Gastroesophageal sphincter (tissue), 4 donors: ENCODE measurements around the gene LONRF2. TPM values are rescaled to one million over a fixed set of nuclear protein-coding genes. Genes with fewer than 3 reads are reported as not detected.

Experiments used
- ATAC-seq: fragments of 150-250 bp; one replicate; pipeline ENCODE4 v1.9.1; 2016; ENCODE audit warnings: mild to moderate bottlenecking, moderate library complexity
- H3K27ac ChIP-seq, 4 donors: fragments of 200-600 bp; sonication (generic) in 3 of 4; 1 replicate in 3 of 4; 2 replicates in 1 of 4; pipeline ENCODE4 v1.5.1; 2016 to 2019
- H3K27me3 ChIP-seq: fragments of 200-600 bp; sonication (generic); one replicate; pipeline ENCODE4 v1.5.1; 2019
- H3K36me3 ChIP-seq, 2 donors: fragments of 200-600 bp; sonication (generic); one replicate each; pipeline ENCODE4 v1.5.1; 2019; ENCODE audit warnings: control low read depth in 1 of 2
- H3K4me1 ChIP-seq, 3 donors: fragments of 200-600 bp; sonication (generic); 1 replicate in 2 of 3; 2 replicates in 1 of 3; pipeline ENCODE4 v1.5.1; 2016 to 2019; ENCODE audit warnings: control low read depth in 2 of 3
- H3K4me3 ChIP-seq, 2 donors: fragments of 200-600 bp; sonication (generic); one replicate each; pipeline ENCODE4 v1.5.1; 2019; ENCODE audit warnings: mild to moderate bottlenecking in 1 of 2, moderate library complexity in 1 of 2
- H3K9me3 ChIP-seq, 3 donors: fragments of 200-600 bp; sonication (generic); one replicate each; pipeline ENCODE4 v1.5.1; 2017 to 2019; ENCODE audit warnings: control low read depth in 2 of 3
- CTCF ChIP-seq, 4 experiments: fragments of 200-600 bp in 2 of 4; fragments of 450-650 bp in 2 of 4; sonication (generic) in 1 of 4; IDR thresholded peaks; one replicate each; pipeline ENCODE4 v1.5.1; 2017 to 2019; ENCODE audit warnings: antibody characterized with exemption in 4 of 4, mild to moderate bottlenecking in 2 of 4, moderate library complexity in 2 of 4
- EP300 ChIP-seq: sonication (generic); formaldehyde crosslinking; IDR thresholded peaks from one replicate; pipeline ENCODE4 v1.6.1; 2017; ENCODE audit warnings: antibody characterized with exemption, mild to moderate bottlenecking
- POLR2A ChIP-seq, 2 donors: fragments of 450-650 bp; IDR thresholded peaks; one replicate each; pipeline ENCODE4 v1.6.1; 2017; ENCODE audit warnings: antibody characterized with exemption in 2 of 2, mild to moderate bottlenecking in 2 of 2, moderate library complexity in 1 of 2
- POLR2AphosphoS5 ChIP-seq: sonication (generic); formaldehyde crosslinking; IDR thresholded peaks from one replicate; pipeline ENCODE4 v1.6.1; 2017; ENCODE audit warnings: antibody characterized with exemption
- WGBS, 2 donors: methylation state at CpG; one replicate each; pipeline ENCODE4 v1.1.5; 2018; ENCODE audit warnings: low coverage in 1 of 2; 5-methylcytosine and 5-hydroxymethylcytosine counted together
- total RNA-seq, 4 donors: library from RNA; depleted of rRNA; stranded (reverse); fragments of >200 nt; gene quantifications; one replicate each; pipeline ENCODE4 v1.1.0, GENCODE V29; 2016

Gene LONRF2
- total RNA-seq, 4 donors from 2014 or later, result 23.8 to 74.6 (median 51.0) TPM

GRCh38 chr2:100281521-100282438, 40.5 kb downstream of the LONRF2 start:
- Histone ChIP-seq H3K36me3 (peaks cover 0 to 40% of the 10 kb centered on the region in 2 donors), H3K4me1 (peaks cover 0 to 36% (median 0%) of the 10 kb centered on the region in 3 donors), H3K27ac (peak overlapping the region; percentile 62 to 83 (median 76)), H3K4me3 (peak overlapping the region in 1 of 2 donors; percentile 15), H3K27me3 (no peaks in the 10 kb centered on the region), H3K9me3 (no peaks in the 10 kb centered on the region)
- peak; percentile 83 for ATAC-seq
- no peak for TF ChIP-seq POLR2A (IDR thresholded peaks at IDR 0.05)
- no peak for TF ChIP-seq CTCF (IDR thresholded peaks at IDR 0.05)
- peak; percentile 91 for TF ChIP-seq EP300
- TF ChIP-seq POLR2AphosphoS5, result peak; percentile 71
- 29 to 31% methylated on average over 12 to 16 of the region's 16 CpGs for WGBS, 2 donors

DNA sequence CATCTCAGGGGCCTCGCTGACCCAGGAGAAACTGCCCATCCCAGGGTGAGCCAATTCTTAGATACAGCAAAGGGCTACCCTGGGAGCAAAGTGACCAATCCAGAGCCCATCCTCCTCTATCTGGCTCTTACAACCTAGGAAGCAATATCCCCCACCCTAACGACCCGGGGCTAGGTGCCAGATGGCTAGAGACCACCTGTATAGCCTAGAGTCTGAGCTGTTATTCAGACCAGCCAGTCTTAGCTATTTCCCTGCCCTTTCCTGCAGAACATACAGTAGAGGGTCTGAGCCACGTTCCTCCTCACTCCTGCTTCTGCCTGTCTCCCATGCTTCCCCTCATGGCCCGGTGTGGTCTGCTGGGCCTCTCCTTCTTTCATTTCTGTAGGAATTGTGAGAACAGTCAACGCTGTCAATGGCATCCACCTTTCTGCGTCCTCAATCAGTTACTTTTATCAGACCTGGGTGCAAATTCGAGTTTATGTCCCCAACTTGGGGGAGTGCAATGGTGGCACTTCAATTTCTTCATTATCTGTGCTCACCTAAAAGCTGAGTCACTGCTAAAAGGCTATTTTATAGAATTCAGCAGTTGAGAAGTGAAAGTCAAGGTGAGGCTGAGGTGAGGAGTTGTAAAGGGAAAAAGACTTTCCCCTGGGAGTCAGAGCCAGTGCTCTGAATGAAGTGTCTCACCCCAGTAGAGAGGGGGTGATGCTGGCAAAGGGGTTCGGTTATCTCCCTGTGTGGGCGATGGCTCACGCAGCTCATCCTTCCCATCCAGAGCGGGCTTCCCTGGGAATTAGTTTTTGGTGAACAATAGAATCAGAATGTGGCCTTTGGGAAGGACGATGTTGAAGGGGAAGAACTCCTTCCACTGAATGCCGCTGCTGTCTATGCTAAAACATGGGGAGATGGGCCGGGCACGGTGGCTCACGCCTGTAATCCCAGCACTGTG, 42.4 kb downstream of the LONRF2 start:
- H3K27ac ChIP-seq, result peak overlapping the region in 1 of 4 donors; percentile 78
- ATAC-seq, result no peak
- H3K27me3 ChIP-seq, result no peaks in the 10 kb centered on the region
- WGBS, 2 donors, result 86 to 91% methylated on average over 10 to 12 of the region's 17 CpGs
- no peaks in the 10 kb centered on the region for H3K9me3 ChIP-seq
- peaks cover 0 to 25% (median 0%) of the 10 kb centered on the region in 3 donors for H3K4me1 ChIP-seq
- TF ChIP-seq POLR2A (IDR thresholded peaks at IDR 0.05) (no peak), POLR2AphosphoS5 (no peak), CTCF (IDR thresholded peaks at IDR 0.05) (no peak)
- peaks cover 0 to 36% of the 10 kb centered on the region in 2 donors for H3K36me3 ChIP-seq
- H3K4me3 ChIP-seq, result no peak overlapping the region

GRCh38 chr2:100278986-100279385, 43.3 kb downstream of the LONRF2 start:
- Histone ChIP-seq H3K27ac (peak overlapping the region in 1 of 4 donors; percentile 25), H3K4me1 (peaks cover 0 to 32% (median 0%) of the 10 kb centered on the region in 3 donors), H3K4me3 (no peak overlapping the region), H3K9me3 (no peaks in the 10 kb centered on the region), H3K36me3 (peaks cover 0 to 31% of the 10 kb centered on the region in 2 donors), H3K27me3 (no peaks in the 10 kb centered on the region)
- 84 to 93% methylated on average over 10 of the region's 11 CpGs for WGBS, 2 donors
- no peak for TF ChIP-seq CTCF (IDR thresholded peaks at IDR 0.05)
- TF ChIP-seq EP300, result no peak
- TF ChIP-seq POLR2A (IDR thresholded peaks at IDR 0.05), result no peak
- TF ChIP-seq POLR2AphosphoS5, result no peak
- no peak for ATAC-seq

DNA sequence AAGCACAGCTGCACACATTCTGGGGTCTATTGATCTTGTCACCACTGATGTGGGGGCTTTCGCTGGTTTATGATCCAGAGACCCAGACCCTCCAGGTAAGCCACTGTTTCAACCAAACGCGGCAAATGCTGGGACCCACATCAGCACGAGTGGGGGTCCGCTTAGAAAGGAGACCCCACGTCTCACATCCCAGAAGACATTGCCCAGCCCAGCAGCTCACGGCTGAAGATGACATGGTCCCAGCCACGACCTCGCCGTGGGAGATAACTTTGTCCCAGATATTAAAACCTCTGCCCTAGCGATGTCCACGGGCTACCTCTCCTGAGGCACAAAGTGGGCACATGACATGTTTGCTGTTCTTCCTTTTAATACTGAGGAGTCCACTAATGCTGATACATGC, 43.8 kb downstream of the LONRF2 start:
- Histone ChIP-seq H3K9me3 (no peaks in the 10 kb centered on the region), H3K4me3 (no peak overlapping the region), H3K27ac (peak overlapping the region in 1 of 4 donors; percentile 25), H3K27me3 (no peaks in the 10 kb centered on the region), H3K36me3 (peaks cover 0 to 26% of the 10 kb centered on the region in 2 donors), H3K4me1 (peaks cover 0 to 37% (median 0%) of the 10 kb centered on the region in 3 donors)
- no peak for TF ChIP-seq CTCF (IDR thresholded peaks at IDR 0.05)
- no peak for TF ChIP-seq POLR2A (IDR thresholded peaks at IDR 0.05)
- no peak for TF ChIP-seq EP300
- no peak for TF ChIP-seq POLR2AphosphoS5
- WGBS, 2 donors, result 88 to 96% methylated on average over 5 to 6 of the region's 12 CpGs
- ATAC-seq, result no peak
